NCI-H2107 treated with DMSO at 0.1 percent for 48 hours (cell line): Measurements from ENCODE around the gene DNAJC7.
"Not testable (repeated sequence)": the region's sequence is repeated elsewhere in the genome, so short reads cannot be mapped to it uniquely, and the experiment has no call there.

Experiments used
- DNase-seq: peaks from one replicate; lab custom pipeline; 2025; ENCODE audit not compliant: unreplicated experiment; lab: John Stamatoyannopoulos, UW

The DNAJC7 gene

GRCh38 chr17:41962111-41962510 is 55.1 kb downstream of the DNAJC7 start:
- DNase-seq, result peak; percentile 48

- DNase-seq, result peak; percentile 5
Observed at GRCh38 chr17:41959336-41960095, 57.7 kb downstream of the DNAJC7 start.

GRCh38 chr17:41959030-41959335 is 58.3 kb downstream of the DNAJC7 start:
- DNase-seq, result no peak

- no peak for DNase-seq
Observed at GRCh38 chr17:41957869-41958439, 59.3 kb downstream of the DNAJC7 start.

DNA sequence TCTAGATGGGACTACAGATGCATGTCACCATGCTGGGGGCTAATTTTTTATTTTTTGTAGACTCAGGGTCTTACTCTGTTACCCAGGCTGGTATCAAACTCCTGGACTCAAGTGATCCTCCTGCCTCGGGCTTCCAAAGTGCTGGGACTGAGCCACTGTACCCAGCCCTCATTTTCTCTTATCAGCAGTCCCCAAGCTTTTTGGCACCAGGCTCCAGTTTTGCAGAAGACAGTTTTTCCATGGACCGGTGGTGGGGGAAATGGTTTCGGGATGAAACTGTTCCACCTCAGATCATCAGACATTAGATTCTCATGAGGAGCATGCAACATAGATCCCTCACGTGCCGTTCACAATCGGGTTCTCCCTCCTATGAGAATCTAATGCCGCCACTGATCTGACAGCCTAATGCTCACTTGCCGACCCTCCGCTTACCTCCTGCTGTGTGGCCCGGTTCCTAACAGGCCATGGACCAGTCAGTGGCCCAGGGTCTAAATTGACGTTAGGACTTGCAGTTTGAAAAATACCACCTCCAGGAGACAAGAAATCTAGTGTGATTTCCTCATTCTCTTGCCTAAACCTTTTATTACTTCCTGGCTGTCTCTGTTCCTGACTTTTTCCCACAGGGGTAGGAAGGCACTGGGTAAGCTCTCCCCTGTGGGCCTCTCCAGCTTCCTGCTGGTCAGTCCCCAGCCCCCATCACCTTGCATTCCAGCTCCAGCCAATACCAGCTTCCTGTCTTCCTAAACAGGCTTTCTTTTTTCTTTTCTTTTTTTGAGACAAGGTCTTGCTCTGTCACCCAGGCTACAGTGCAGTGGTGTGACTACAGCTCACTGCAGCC is 60.0 kb downstream of the DNAJC7 start:
- DNase-seq, result no peak

DNA sequence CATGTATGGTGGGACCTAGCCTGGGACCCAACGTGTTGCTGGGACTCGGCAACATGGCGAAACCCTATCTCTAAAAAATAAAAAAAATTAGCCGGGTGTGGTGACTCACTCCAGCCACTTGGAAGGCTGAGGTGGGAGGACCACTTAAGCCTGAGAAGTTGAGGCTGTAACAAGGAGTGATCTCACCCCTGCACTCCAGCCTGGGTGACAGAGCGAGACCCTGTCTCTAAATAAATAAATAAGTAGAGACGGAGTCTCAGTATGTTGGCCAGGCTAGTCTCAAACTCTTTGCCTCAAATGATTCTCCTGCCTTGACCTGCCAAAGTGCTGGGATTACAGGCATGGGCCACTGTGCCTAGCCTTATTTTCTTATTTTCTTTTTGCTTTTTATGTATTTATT is 60.7 kb downstream of the DNAJC7 start:
- no peak for DNase-seq

DNA sequence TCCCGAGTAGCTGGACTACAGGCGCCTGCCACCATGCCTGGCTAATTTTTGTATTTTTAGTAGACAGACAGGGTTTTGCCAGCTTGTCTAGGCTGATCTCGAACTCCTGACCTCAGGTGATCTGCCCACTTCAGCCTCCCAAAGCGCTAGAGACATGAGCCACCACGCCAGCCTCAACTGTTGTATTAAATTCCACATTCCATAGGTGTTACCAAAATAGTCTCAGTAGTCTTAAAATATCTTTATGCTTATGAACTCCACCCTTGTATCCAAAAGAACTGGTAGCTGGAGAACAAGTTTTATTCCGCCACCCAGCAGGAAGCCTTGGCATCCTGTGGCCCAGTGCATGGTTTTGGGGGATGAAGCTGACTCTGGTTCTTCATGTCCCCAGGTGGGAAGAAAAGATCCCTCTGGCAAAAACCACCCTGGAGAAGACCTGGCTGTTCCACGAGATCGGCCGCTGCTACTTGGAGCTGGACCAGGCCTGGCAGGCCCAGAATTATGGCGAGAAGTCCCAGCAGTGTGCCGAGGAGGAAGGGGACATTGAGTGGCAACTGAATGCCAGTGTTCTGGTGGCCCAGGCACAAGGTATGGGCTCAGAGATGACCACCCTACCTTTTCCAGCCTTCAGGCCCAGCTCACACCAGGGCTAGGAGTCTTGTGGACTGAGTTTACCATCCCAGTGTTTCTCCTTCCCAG is 68.3 kb downstream of the DNAJC7 start:
- DNase-seq, result no peak

DNA sequence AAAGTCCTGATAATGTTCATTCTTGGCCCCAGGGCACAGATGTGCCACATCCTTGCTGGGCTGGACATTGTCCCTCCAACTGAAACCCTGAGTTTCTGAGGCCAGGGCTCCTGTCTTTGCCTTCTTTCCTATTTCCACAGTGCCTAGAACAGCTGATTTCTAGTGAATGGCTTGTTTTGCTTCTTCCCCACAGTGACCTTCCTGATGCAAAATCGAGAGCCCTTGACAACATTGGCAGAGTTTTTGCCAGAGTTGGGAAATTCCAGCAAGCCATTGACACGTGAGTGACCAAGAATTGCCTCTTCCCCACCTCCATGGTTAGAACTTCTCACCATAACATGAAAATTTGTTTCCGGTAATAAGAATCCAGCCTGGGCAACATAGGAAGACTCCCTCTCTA is 72.3 kb downstream of the DNAJC7 start:
- DNase-seq, result no peak

- DNase-seq, result no peak
Observed at GRCh38 chr17:41943492-41943891, 73.7 kb downstream of the DNAJC7 start.

GRCh38 chr17:41942626-41943373 is 74.4 kb downstream of the DNAJC7 start:
- no peak for DNase-seq

DNA sequence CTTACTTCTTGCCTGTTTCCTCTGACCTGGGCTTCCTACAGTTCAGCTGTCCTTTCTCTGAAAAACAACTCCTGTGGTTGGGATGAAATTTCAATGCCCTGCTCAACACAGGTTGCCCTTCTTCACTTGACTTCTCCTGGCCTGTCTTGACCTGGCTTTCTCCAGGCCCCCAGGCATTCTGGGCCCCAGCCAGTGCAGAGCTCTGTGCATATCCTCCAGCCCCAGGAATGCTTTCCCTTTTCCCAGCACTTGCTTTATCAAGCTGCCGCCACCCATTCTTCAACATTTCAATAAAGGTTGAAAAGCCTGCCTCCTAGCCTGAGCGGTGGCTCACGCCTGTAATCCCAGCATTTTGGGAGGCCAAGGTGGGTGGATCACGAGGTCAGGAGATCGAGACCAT is 76.1 kb downstream of the DNAJC7 start:
- no peak for DNase-seq

DNA sequence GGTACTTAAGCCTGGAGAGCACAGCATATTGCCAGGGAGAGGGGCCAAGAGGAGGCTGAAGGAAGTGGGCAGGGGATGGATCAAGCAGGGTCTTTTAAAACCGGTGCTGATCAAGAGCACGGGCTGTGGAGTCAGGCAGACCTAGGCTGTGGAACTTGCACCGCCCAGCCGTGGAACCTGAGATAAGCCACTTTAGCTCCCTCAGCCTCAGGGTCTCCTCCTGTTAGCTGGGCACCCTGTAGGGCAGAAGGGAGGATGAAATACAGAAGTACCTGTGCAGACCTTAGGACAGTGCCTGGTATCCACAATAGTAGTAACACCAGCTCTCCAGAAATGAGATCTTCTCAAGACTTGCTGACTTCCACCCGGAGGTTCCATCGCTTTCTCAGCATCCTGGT is 77.5 kb downstream of the DNAJC7 start:
- DNase-seq, result no peak

DNA sequence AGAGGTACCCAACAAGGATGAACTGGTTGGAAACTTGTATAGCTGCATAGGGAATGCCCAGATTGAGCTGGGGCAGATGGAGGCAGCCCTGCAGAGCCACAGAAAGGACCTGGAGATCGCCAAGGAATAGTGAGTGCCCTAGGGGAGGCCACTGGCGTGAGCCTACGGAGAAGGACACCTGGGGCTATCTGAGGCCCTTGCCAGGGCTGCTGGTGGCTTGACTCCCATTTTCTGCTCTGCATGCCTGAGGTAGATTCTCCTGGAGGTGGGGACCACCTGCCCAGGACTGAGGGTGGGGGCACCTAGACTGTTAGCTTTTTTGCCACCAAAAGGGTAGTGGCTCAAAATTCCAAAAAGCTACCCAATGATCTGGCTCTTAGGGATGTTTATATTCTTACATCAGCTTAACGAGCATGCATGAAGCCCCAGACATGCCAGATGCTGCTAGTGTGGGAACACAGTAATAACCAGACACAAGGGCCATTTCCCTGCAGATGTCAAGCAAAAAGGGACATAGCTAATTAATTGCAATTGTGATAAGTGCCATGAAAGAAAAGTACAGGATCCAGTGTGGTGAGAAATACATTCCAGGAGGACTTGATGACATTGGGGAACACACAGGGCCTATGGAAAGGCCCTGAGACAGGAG is 78.1 kb downstream of the DNAJC7 start:
- no peak for DNase-seq

DNA sequence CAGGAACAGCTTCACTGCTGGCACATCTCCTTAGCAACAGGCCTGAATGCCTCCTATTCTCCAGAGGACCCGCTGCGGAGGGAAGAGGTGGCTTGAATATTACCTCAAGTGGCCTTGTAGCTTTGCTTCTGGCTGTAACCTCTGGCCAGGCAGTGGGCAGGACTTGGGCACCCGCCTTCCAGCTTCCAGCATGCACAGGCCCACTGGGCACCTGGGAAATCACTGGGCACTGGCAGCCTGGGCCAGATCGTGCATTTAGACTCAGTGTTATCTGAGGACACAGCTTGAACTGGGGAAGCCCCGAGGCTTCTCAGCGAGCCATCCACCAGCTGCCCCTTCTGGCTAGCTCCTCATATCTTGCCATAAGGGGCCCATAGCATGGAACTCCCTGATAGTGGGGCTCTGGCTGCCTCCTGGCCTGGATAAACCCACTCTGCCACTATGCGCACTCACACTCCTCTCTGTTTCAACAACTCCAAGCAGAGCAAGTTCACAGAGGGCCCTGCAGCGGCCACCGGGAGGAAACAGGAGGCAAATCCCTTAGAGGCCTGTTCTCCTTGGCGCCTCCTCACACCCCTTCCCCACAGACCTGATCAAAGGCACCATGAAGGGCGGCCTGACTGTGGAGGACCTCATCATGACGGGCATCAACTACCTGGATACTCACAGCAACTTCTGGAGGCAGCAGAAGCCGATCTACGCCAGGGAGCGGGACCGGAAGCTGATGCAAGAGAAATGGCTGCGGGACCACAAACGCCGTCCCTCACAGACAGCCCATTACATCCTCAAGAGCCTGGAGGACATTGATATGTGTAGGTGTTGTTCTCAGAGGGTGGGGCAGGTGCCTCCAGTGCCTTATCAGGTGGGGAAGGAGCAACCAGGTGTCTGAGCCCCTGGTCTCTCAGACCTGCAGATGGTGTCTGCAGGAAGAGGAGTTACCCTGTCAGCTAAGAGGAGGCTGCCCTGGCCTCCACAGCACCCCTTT is 79.0 kb downstream of the DNAJC7 start:
- no peak for DNase-seq

GRCh38 chr17:41935641-41936040 is 81.6 kb downstream of the DNAJC7 start:
- no peak for DNase-seq

- DNase-seq, result no peak
Observed at GRCh38 chr17:41932816-41933389, 84.3 kb downstream of the DNAJC7 start.

GRCh38 chr17:41931715-41932114 is 85.5 kb downstream of the DNAJC7 start:
- not testable (repeated sequence) for DNase-seq

DNA sequence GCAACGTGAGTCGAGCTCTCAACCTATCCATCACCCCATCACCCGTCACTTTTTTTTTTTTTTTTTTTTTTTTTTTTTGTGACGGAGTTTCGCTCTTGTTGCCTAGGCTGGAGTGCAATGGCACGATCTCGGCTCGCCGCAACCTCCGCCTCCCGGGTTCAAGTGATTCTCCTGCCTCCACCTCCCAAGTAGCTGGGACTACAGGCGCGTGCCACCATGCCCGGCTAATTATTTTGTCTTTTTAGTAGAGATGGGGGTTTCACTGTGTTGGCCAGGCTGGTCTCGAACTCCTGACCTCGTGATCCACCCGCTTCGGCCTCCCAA is 86.4 kb downstream of the DNAJC7 start:
- DNase-seq, result not testable (repeated sequence)
